SIG-M5 treated with dmso at 0.1 percent for 504 hours (cell line): Measurements from ENCODE around the gene IFRD2.
A peak's percentile ranks its signal among the peaks of the same experiment; 100 is the strongest.

Experiments used
- DNase-seq: peaks from one replicate; lab custom pipeline; 2025; ENCODE audit not compliant: unreplicated experiment; lab: John Stamatoyannopoulos, UW

The IFRD2 gene

GRCh38 chr3:50292159-50293078 is at the start of gene IFRD2:
Gene IFRD2 (minus strand): TSS chr3:50292429. CDS start chr3:50292274, 155 bp downstream.
- DNase-seq, result peak; percentile 98

- no peak for DNase-seq
Observed at GRCh38 chr3:50341537-50341936, 49.3 kb upstream of the IFRD2 start.

- peak; percentile 98 for DNase-seq
Observed at GRCh38 chr3:50340448-50341329, 48.5 kb upstream of the IFRD2 start, which contains the start of gene RASSF1. Gene RASSF1 (minus strand): TSS chr3:50340836. CDS start chr3:50340805, 31 bp downstream.

GRCh38 chr3:50340147-50340447 is 47.9 kb upstream of the IFRD2 start:
- DNase-seq, result no peak

- DNase-seq, result no peak
Observed at GRCh38 chr3:50339485-50340146, 47.4 kb upstream of the IFRD2 start.

GRCh38 chr3:50338965-50339364 is 46.7 kb upstream of the IFRD2 start:
- DNase-seq, result peak; percentile 65

GRCh38 chr3:50337175-50337861 is 45.1 kb upstream of the IFRD2 start:
- peak; percentile 98 for DNase-seq

GRCh38 chr3:50336452-50337174 is 44.4 kb upstream of the IFRD2 start:
- DNase-seq, result no peak

GRCh38 chr3:50334339-50335075 is 42.3 kb upstream of the IFRD2 start:
- DNase-seq, result no peak

GRCh38 chr3:50333744-50334328 is 41.6 kb upstream of the IFRD2 start:
- no peak for DNase-seq

- DNase-seq, result no peak
Observed at GRCh38 chr3:50331364-50331907, 39.2 kb upstream of the IFRD2 start.

- DNase-seq, result no peak
Observed at GRCh38 chr3:50330330-50330729, 38.1 kb upstream of the IFRD2 start.

GRCh38 chr3:50327943-50328691 is 35.9 kb upstream of the IFRD2 start, which contains the start of gene TUSC2:
Gene TUSC2 (minus strand): TSS chr3:50328223. CDS start chr3:50328099, 124 bp downstream.
- peak; percentile 95 for DNase-seq

GRCh38 chr3:50327129-50327528 is 34.9 kb upstream of the IFRD2 start:
- DNase-seq, result no peak

- DNase-seq, result no peak
Observed at GRCh38 chr3:50326182-50326541, 33.9 kb upstream of the IFRD2 start.

GRCh38 chr3:50325497-50326181 is 33.4 kb upstream of the IFRD2 start:
- no peak for DNase-seq

- no peak for DNase-seq
Observed at GRCh38 chr3:50325113-50325480, 32.9 kb upstream of the IFRD2 start.
